ENCODE data around the gene TEDDM1. TPM values are rescaled to one million over a fixed set of nuclear protein-coding genes. Genes with fewer than 3 reads are reported as not detected.

TEDDM1 gene
- total RNA-seq, 4 donors from 2014 or later: not detected

DNA sequence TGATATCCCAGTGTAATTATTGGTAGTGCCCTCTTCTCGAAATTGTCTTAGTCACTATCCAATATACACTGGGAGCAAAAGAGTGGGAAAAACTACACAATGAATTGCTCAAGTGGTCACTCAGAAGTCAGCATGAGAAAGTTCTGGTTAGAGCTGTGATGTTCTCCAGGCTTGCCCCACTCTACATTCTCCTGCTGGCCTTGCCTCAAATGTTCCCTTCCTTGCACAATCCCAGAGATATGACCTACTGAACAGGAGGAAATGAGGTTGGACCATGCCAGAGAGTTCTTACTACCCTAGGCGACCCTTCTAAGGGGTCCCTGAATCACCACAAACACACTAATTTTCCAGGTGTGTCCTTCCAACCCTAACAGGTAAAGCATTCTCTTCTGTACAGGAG, 49.6 kb downstream of the TEDDM1 start:
- TF ChIP-seq, protein P1, sequence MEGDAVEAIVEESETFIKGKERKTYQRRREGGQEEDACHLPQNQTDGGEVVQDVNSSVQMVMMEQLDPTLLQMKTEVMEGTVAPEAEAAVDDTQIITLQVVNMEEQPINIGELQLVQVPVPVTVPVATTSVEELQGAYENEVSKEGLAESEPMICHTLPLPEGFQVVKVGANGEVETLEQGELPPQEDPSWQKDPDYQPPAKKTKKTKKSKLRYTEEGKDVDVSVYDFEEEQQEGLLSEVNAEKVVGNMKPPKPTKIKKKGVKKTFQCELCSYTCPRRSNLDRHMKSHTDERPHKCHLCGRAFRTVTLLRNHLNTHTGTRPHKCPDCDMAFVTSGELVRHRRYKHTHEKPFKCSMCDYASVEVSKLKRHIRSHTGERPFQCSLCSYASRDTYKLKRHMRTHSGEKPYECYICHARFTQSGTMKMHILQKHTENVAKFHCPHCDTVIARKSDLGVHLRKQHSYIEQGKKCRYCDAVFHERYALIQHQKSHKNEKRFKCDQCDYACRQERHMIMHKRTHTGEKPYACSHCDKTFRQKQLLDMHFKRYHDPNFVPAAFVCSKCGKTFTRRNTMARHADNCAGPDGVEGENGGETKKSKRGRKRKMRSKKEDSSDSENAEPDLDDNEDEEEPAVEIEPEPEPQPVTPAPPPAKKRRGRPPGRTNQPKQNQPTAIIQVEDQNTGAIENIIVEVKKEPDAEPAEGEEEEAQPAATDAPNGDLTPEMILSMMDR (IDR thresholded peaks at IDR 0.05): no peak
- no peak for TF ChIP-seq POLR2A (IDR thresholded peaks at IDR 0.05)
- 81 to 89% methylated on average over 2 of the region's 2 CpGs for WGBS, 2 donors
- no peaks in the 10 kb centered on the region for H3K27me3 ChIP-seq
- no peaks in the 10 kb centered on the region for H3K36me3 ChIP-seq
- no peak overlapping the region for H3K4me3 ChIP-seq (replicated peaks in 1 of 3)
- H3K27ac ChIP-seq: no peak overlapping the region
- H3K9me3 ChIP-seq: no peaks in the 10 kb centered on the region
- DNase-seq: no peak
- intact Hi-C loops (cut with DNase I): no loop called here
- peaks cover 6 to 17% of the 10 kb centered on the region in 2 donors for H3K4me1 ChIP-seq

DNA sequence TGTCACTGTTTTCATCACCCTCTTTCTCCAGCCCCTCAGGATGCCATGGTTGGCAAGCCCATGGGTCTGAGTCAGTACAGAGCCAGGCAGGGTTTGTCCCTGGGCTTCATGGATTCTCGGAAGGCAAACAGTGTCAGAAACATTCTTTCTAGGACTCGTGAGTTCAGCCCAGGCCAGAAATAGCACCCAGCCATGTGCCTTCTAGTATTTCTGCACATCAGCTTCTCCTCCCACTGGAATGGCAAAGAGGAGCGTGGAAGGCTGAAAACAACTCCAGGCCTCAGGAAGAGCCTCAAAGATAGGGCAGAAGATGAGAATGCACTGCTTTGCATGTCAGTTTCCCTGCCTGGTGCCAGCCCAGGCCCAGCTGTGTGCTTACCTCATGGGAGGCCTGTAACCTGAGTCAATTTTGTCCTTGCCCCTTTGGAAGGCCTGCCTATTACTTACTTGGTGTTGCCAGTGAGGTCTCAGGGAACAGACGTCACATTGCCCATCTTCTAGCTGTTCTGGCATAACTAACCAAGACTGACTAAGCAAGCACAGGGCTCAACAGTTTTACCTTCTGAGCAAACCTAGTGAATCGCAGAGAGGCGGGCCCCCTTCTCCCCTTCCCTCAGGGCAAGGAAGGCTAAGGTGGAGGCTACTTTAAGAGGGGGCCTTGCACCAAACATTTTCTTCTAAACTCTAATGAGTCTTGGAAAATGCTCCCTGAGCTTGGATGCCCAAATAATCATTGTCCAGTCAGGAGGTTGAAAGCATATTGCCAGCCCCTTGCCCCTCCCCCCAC, 51.3 kb downstream of the TEDDM1 start:
- DNase-seq: peak; percentile 59 to 69
- Histone ChIP-seq H3K9me3 (no peaks in the 10 kb centered on the region), H3K4me3 (replicated peaks in 1 of 3) (no peak overlapping the region), H3K27me3 (no peaks in the 10 kb centered on the region), H3K4me1 (peaks cover 6 to 17% of the 10 kb centered on the region in 2 donors), H3K27ac (peak overlapping the region; percentile 17 to 38 (median 21)), H3K36me3 (no peaks in the 10 kb centered on the region)
- intact Hi-C loops (cut with DNase I): no loop called here
- TF ChIP-seq, protein P1 (IDR thresholded peaks at IDR 0.05): no peak
- no peak for TF ChIP-seq POLR2A (IDR thresholded peaks at IDR 0.05)
- WGBS, 2 donors: 73 to 80% methylated on average over 6 of the region's 6 CpGs

Other genes starting within 250 kb of the TEDDM1 start
- 1,000 to 10,000 TPM; 1,653 to 2,736 (median 2,263) TPM for gene GLUL, start 8.9 kb downstream of the TEDDM1 start, total RNA-seq
- under 1 TPM in 1 of 4 donors, not detected in 3; 0.27 TPM for gene RGSL1, start 49.5 kb upstream of the TEDDM1 start, total RNA-seq
- 10 to 100 TPM; 12.3 to 17.9 (median 15.3) TPM for gene RNASEL, start 188.6 kb upstream of the TEDDM1 start, total RNA-seq
- gene RGS16, start 203.7 kb upstream of the TEDDM1 start, total RNA-seq: 10 to 100 TPM; 22.2 to 35.7 (median 29.1) TPM

Measured in thyroid gland (tissue), 4 donors.